H1 (cell line): ENCODE measurements around the gene TMEM185B. TPM values are rescaled to one million over a fixed set of nuclear protein-coding genes. Genes with fewer than 3 reads are reported as not detected.

Experiments
- ATF2 ChIP-seq: IDR thresholded peaks from 2 replicates; pipeline ENCODE4 v1.6.1; 2012; ENCODE audit warnings: low read length, inconsistent platforms
- ATF3 ChIP-seq: IDR thresholded peaks from 2 replicates; pipeline ENCODE4 v1.6.1; 2011; ENCODE audit warnings: low read depth, mild to moderate bottlenecking, low read length; ENCODE audit not compliant: insufficient read depth
- CBX5 ChIP-seq: fragments of 300-800, 300-1000 bp; sonication (generic); IDR thresholded peaks from 2 replicates; pipeline ENCODE4 v1.7.1; 2016; ENCODE audit warnings: antibody characterized with exemption, low read length, low read depth
- CEBPB ChIP-seq: IDR thresholded peaks from 2 replicates; pipeline ENCODE4 v1.6.1; 2012; ENCODE audit warnings: low read depth, low read length
- FOSL1 ChIP-seq: IDR thresholded peaks from 2 replicates; pipeline ENCODE4 v1.6.1; 2011; ENCODE audit warnings: mild to moderate bottlenecking, low read depth, low read length, moderate library complexity; ENCODE audit not compliant: insufficient read depth
- GABPA ChIP-seq: IDR thresholded peaks from 2 replicates; pipeline ENCODE4 v1.6.1; 2011; ENCODE audit warnings: mild to moderate bottlenecking, low read length, moderate library complexity, borderline replicate concordance; ENCODE audit not compliant: insufficient read depth
- GTF2F1 ChIP-seq: IDR thresholded peaks from 2 replicates; pipeline ENCODE4 v1.6.1; 2012; ENCODE audit warnings: low read depth, low read length, improper control_type of control experiment, borderline replicate concordance
- HDAC2 ChIP-seq, 2 experiments: fragments of 300-600 bp in 1 of 2; sonication (generic) in 1 of 2; IDR thresholded peaks; 2 replicates each; pipeline ENCODE4 v1.6.1; 2011 to 2012; ENCODE audit warnings: low read depth in 2 of 2, low read length in 2 of 2, mild to moderate bottlenecking in 2 of 2, moderate library complexity in 2 of 2, borderline replicate concordance in 1 of 2, inconsistent platforms in 1 of 2
- HDAC6 ChIP-seq: IDR thresholded peaks from one replicate; pipeline ENCODE4 v1.7.1; 2012; ENCODE audit warnings: low read depth, mild to moderate bottlenecking, inconsistent platforms, low read length, moderate library complexity
- MAFK ChIP-seq: IDR thresholded peaks from 2 replicates; pipeline ENCODE4 v1.6.1; 2012; ENCODE audit warnings: low read depth, mild to moderate bottlenecking, improper control_type of control experiment, low read length
- NRF1 ChIP-seq: IDR thresholded peaks from 2 replicates; pipeline ENCODE4 v1.6.1; 2011; ENCODE audit warnings: mild to moderate bottlenecking, low read depth, low read length, improper control_type of control experiment
- POLR2A ChIP-seq, 2 experiments: IDR thresholded peaks; 1 replicate in 1 of 2; 2 replicates in 1 of 2; pipeline ENCODE4 v1.6.1; 2011; ENCODE audit warnings: low read depth in 2 of 2, low read length in 2 of 2, mild to moderate bottlenecking in 2 of 2; ENCODE audit errors: control extremely low read depth in 1 of 2
- SAP30 ChIP-seq: fragments of 300-600 bp; sonication (generic); IDR thresholded peaks from 2 replicates; pipeline ENCODE4 v1.7.1; 2012; ENCODE audit warnings: low read length, moderate library complexity, mild to moderate bottlenecking, inconsistent platforms; ENCODE audit not compliant: insufficient read depth, insufficient replicate concordance
- SIRT6 ChIP-seq: IDR thresholded peaks from one replicate; pipeline ENCODE4 v1.7.1; 2012; ENCODE audit warnings: low read length, inconsistent platforms
- SP1 ChIP-seq: IDR thresholded peaks from 2 replicates; pipeline ENCODE4 v1.6.1; 2011; ENCODE audit warnings: low read depth, low read length
- SP4 ChIP-seq: IDR thresholded peaks from 2 replicates; pipeline ENCODE4 v1.6.1; 2012; ENCODE audit warnings: low read length, inconsistent platforms
- TAF7 ChIP-seq: optimal IDR thresholded peaks from 2 replicates; pipeline ENCODE3; 2011; ENCODE audit warnings: low read depth, mild to moderate bottlenecking, inconsistent platforms, low read length, moderate library complexity, borderline replicate concordance
- TBP ChIP-seq: IDR thresholded peaks from 2 replicates; pipeline ENCODE4 v1.6.1; 2011; ENCODE audit warnings: low read depth, low read length, improper control_type of control experiment
- TCF12 ChIP-seq: IDR thresholded peaks from 2 replicates; pipeline ENCODE4 v1.6.1; 2011; ENCODE audit warnings: low read depth, mild to moderate bottlenecking, low read length
- TEAD4 ChIP-seq: IDR thresholded peaks from 2 replicates; pipeline ENCODE4 v1.6.1; 2012; ENCODE audit warnings: low read depth, low read length, inconsistent platforms, mixed read lengths
- ZNF274 ChIP-seq: IDR thresholded peaks from 2 replicates; pipeline ENCODE4 v1.7.0; 2012; ENCODE audit warnings: low read length, borderline replicate concordance; ENCODE audit errors: extremely low read depth
- polyA plus RNA-seq, 7 experiments: library from polyadenylated mRNA; depleted of rRNA in 3 of 7; stranded (reverse) in 5 of 7; unstranded in 2 of 7; fragments of >200 nt in 5 of 7; fragments of 200-250 nt in 2 of 7; gene quantifications; 1 replicate in 5 of 7; 2 replicates in 1 of 7; 4 replicates in 1 of 7; pipeline versions ENCODE4 v1.2.1 to v1.2.3, GENCODE V29; 2011 to 2013; ENCODE audit warnings: missing spikeins in 2 of 7, mixed read lengths in 2 of 7
- total RNA-seq: library from RNA; stranded (reverse); fragmentation: NEBNext Ultra II Directional; extraction: Animal tissue kit (Norgen Biotek cat#: 25700); gene quantifications from 2 replicates; pipeline ENCODE4 v1.2.1, GENCODE V29; 2021

TMEM185B gene
- total and polyA plus RNA-seq, 2 of the 8 experiments (the other 6 are each of a cell fraction or from before 2014, with no cell fraction given): 13.5 to 14.0 TPM

GRCh38 chr2:120252225-120253020 is 29.2 kb upstream of the TMEM185B start, which contains the start of gene RALB (continued):
- no peak for TF ChIP-seq SAP30
- peak; percentile 69; the same call in 1 of the 2 replicates for TF ChIP-seq SP1
- no peak for TF ChIP-seq FOSL1
- no peak for TF ChIP-seq MAFK
- no peak for TF ChIP-seq ZNF274
- TF ChIP-seq GTF2F1: no peak
- TF ChIP-seq CEBPB: no peak
- 0 out of 3 replicates have a peak, but pooled peaks of 1 of the 2 experiments have one; percentile 23 for TF ChIP-seq POLR2A (IDR thresholded peaks at IDR 0.05; ENCODE audit: control extremely low read depth in 1 of 2, low read depth in 2 of 2, low read length in 2 of 2)
- TF ChIP-seq SIRT6: no peak
- no peak for TF ChIP-seq GABPA
- TF ChIP-seq TBP: peak; percentile 23; the same call in 1 of the 2 replicates
- no peak for TF ChIP-seq NRF1
- TF ChIP-seq SP4: 0 out of 2 replicates have a peak, but pooled peaks have one; percentile 23
- TF ChIP-seq TAF7: no peak
- TF ChIP-seq ATF3: no peak
- no peak for TF ChIP-seq CBX5
- TF ChIP-seq TCF12: no peak
- TF ChIP-seq TEAD4: no peak
- TF ChIP-seq ATF2: no peak
- no peak for TF ChIP-seq HDAC6
- no peak; a peak in 1 of 4 replicates for TF ChIP-seq HDAC2 (IDR thresholded peaks at IDR 0.05; ENCODE audit: borderline replicate concordance in 1 of 2, low read depth in 2 of 2, low read length in 2 of 2)
